Measurements from ENCODE around the gene SMIM20.

- TF ChIP-seq HDGF (IDR thresholded peaks at IDR 0.05; ENCODE audit: borderline replicate concordance): no peak
- no peak for TF ChIP-seq L3MBTL2 (conservative IDR thresholded peaks at IDR 0.05)
- no peak for TF ChIP-seq NFRKB (IDR thresholded peaks at IDR 0.05)
- no peak for TF ChIP-seq FOXA1 (IDR thresholded peaks at IDR 0.05)
- TF ChIP-seq SP1 (IDR thresholded peaks at IDR 0.05): no peak
- TF ChIP-seq FOXK2 (IDR thresholded peaks at IDR 0.05): no peak
Observed at GRCh38 chr4:25873632-25874129, 40.3 kb upstream of the SMIM20 start.
